PC-3 (cell line): ENCODE results near the gene PLD1. TPM values are rescaled to one million over a fixed set of nuclear protein-coding genes. Genes with fewer than 3 reads are reported as not detected.

Experiments
- ATAC-seq: fragments of 200-7000 bp; cut with Tn5 transposase; 2 replicates; pipeline ENCODE4 v1.9.1; 2020; ENCODE audit warnings: mild to moderate bottlenecking, moderate library complexity
- BruUV-seq: library from RNA; stranded (reverse); fragments of 400-500 nt; replicated peaks from 2 replicates; lab custom pipeline; 2021; lab: Mats Ljungman, UMichigan
- CTCF ChIA-PET: fragments of 300-600 bp; sonication (Branson Sonifier 250); formaldehyde crosslinking; loops from one replicate; lab custom pipeline; 2022; ENCODE audit warnings: antibody characterized with exemption; lab: Charles Lee
- POLR2A ChIA-PET: fragments of 300-600 bp; sonication (Branson Sonifier 250); formaldehyde crosslinking; loops from one replicate; lab custom pipeline; 2022; ENCODE audit warnings: antibody characterized with exemption; ENCODE audit not compliant: unreplicated experiment; lab: Charles Lee
- DNase-seq: peaks from one replicate; pipeline ENCODE4 v3.0.0-alpha.2; 2015
- H2AFZ ChIP-seq: fragments of 300-600 bp; sonication (generic); 2 replicates; pipeline ENCODE4 v1.6.0; 2016; ENCODE audit warnings: antibody characterized with exemption, low read length
- H3F3A ChIP-seq: fragments of 300-600 bp; sonication (generic); one replicate; pipeline ENCODE4 v1.6.0; 2017; ENCODE audit warnings: antibody characterized with exemption, low read length, control low read depth, mild to moderate bottlenecking; ENCODE audit not compliant: unreplicated experiment
- H3K27ac ChIP-seq: fragments of 300-600 bp; sonication (generic); 2 replicates; pipeline ENCODE4 v1.5.1; 2016; ENCODE audit warnings: mild to moderate bottlenecking, low read length
- H3K27me3 ChIP-seq: fragments of 300-600 bp; sonication (generic); 2 replicates; pipeline ENCODE4 v1.6.1; 2016; ENCODE audit warnings: low read length, mixed read lengths
- H3K36me3 ChIP-seq: fragments of 300-600 bp; sonication (generic); 2 replicates; pipeline ENCODE4 v1.6.1; 2016; ENCODE audit warnings: low read depth, mixed run types, low read length, mixed read lengths
- H3K4me1 ChIP-seq: fragments of 300-600 bp; sonication (generic); 2 replicates; pipeline ENCODE4 v1.5.1; 2016; ENCODE audit warnings: low read length; ENCODE audit not compliant: insufficient read depth
- H3K4me2 ChIP-seq: fragments of 300-600 bp; sonication (generic); 2 replicates; pipeline ENCODE4 v1.6.0; 2016; ENCODE audit warnings: low read length
- H3K4me3 ChIP-seq: fragments of 300-600 bp; sonication (generic); 2 replicates; pipeline ENCODE4 v1.5.1; 2016; ENCODE audit warnings: mild to moderate bottlenecking, low read length, mixed read lengths
- H3K79me2 ChIP-seq: fragments of 300-600 bp; sonication (generic); 2 replicates; pipeline ENCODE4 v1.6.1; 2017; ENCODE audit warnings: low read length, mixed read lengths
- H3K9ac ChIP-seq: fragments of 300-600 bp; sonication (generic); 2 replicates; pipeline ENCODE4 v1.6.0; 2016; ENCODE audit warnings: mild to moderate bottlenecking, low read length
- H3K9me2 ChIP-seq: fragments of 300-600 bp; sonication (generic); replicated peaks from 2 replicates; pipeline ENCODE4 v1.6.1; 2016; ENCODE audit warnings: mixed run types, low read length, mixed read lengths
- H3K9me3 ChIP-seq: fragments of 300-600 bp; sonication (generic); 2 replicates; pipeline ENCODE4 v1.6.1; 2016; ENCODE audit warnings: low read length, mixed read lengths
- H4K20me1 ChIP-seq: fragments of 300-600 bp; sonication (generic); 2 replicates; pipeline ENCODE4 v1.6.1; 2016; ENCODE audit warnings: low read length, mixed read lengths
- CTCF ChIP-seq: fragments of 300-600 bp; sonication (generic); conservative IDR thresholded peaks from 2 replicates; pipeline ENCODE4 v1.5.1; 2017; ENCODE audit warnings: antibody characterized with exemption, low read depth, mild to moderate bottlenecking, low read length
- EZH2 ChIP-seq: fragments of 300-600 bp; sonication (generic); IDR thresholded peaks from one replicate; pipeline ENCODE4 v1.6.1; 2017; ENCODE audit warnings: antibody characterized with exemption, mild to moderate bottlenecking, low read length; ENCODE audit not compliant: unreplicated experiment
- EZH2phosphoT487 ChIP-seq: fragments of 300-600 bp; sonication (generic); IDR thresholded peaks from 2 replicates; pipeline ENCODE4 v1.6.1; 2018; ENCODE audit warnings: mild to moderate bottlenecking, antibody characterized with exemption, low read length, borderline replicate concordance
- intact Hi-C: fragments of 100-400 bp; cut with micrococcal nuclease; formaldehyde crosslinking; loops from 2 replicates; pipeline ENCODE4 v1.9.0; 2023
- total RNA-seq: library from RNA; depleted of rRNA; stranded (reverse); fragments of >200 nt; gene quantifications from 2 replicates; pipeline ENCODE4 v1.2.3, GENCODE V29; 2014

Gene PLD1
- total RNA-seq, 1 experiment from 2014 or later = 7.3 TPM

- Histone ChIP-seq H3K4me2 (no peak overlapping the region), H3K9ac (no peak overlapping the region), H3K9me3 (no peaks in the 10 kb centered on the region), H3K27ac (no peak overlapping the region), H3K4me1 (no peaks in the 10 kb centered on the region), H3K4me3 (no peak overlapping the region), H3K36me3 (no peaks in the 10 kb centered on the region), H4K20me1 (no peaks in the 10 kb centered on the region), H2AFZ (no peak overlapping the region), H3K27me3 (no peaks in the 10 kb centered on the region), H3K79me2 (no peaks in the 10 kb centered on the region), H3K9me2 (no peaks in the 10 kb centered on the region), H3F3A (no peaks in the 10 kb centered on the region)
- intact Hi-C loops = no loop called here
- TF ChIP-seq CTCF (no peak), EZH2phosphoT487 (no peak), EZH2 (no peak)
- no TSS peak for BruUV-seq
- peak; percentile 10 for DNase-seq
- POLR2A ChIA-PET = no interaction called here
- no peak for ATAC-seq
- CTCF ChIA-PET = no interaction called here
Measured at GRCh38 chr3:171620825-171621434, 189.4 kb downstream of the PLD1 start.

GRCh38 chr3:171616798-171617197, 193.5 kb downstream of the PLD1 start:
- Histone ChIP-seq H3K27me3 (no peaks in the 10 kb centered on the region), H3K9ac (no peak overlapping the region), H3K36me3 (no peaks in the 10 kb centered on the region), H3K4me2 (no peak overlapping the region), H3K27ac (no peak overlapping the region), H3K79me2 (no peaks in the 10 kb centered on the region), H2AFZ (no peak overlapping the region), H3K4me1 (no peaks in the 10 kb centered on the region), H4K20me1 (no peaks in the 10 kb centered on the region), H3K9me2 (no peaks in the 10 kb centered on the region), H3K9me3 (no peaks in the 10 kb centered on the region), H3F3A (no peaks in the 10 kb centered on the region), H3K4me3 (no peak overlapping the region)
- TF ChIP-seq EZH2 (no peak), EZH2phosphoT487 (no peak), CTCF (no peak)
- POLR2A ChIA-PET = no interaction called here
- CTCF ChIA-PET = no interaction called here
- ATAC-seq = no peak
- intact Hi-C loops = no loop called here
- BruUV-seq = no TSS peak
- DNase-seq = peak; percentile 9

- Histone ChIP-seq H3K4me1 (no peaks in the 10 kb centered on the region), H3K9me3 (no peaks in the 10 kb centered on the region), H3F3A (no peaks in the 10 kb centered on the region), H3K79me2 (no peaks in the 10 kb centered on the region), H3K36me3 (no peaks in the 10 kb centered on the region), H3K4me2 (no peak overlapping the region), H3K27me3 (no peaks in the 10 kb centered on the region), H3K9me2 (no peaks in the 10 kb centered on the region), H3K9ac (no peak overlapping the region), H3K27ac (no peak overlapping the region), H2AFZ (no peak overlapping the region), H3K4me3 (no peak overlapping the region), H4K20me1 (no peaks in the 10 kb centered on the region)
- POLR2A ChIA-PET = interaction anchor here (0.5 kb wide), 1 partner anchor 194 kb away, joined by 3 read pairs; the partner anchor contains the start of gene PLD1
- DNase-seq (no peak), ATAC-seq (no peak)
- no TSS peak for BruUV-seq
- TF ChIP-seq EZH2phosphoT487 = no peak
- TF ChIP-seq EZH2 = no peak
- intact Hi-C loops = no loop called here
- CTCF ChIA-PET = no interaction called here
Measured at GRCh38 chr3:171615686-171616085, 194.6 kb downstream of the PLD1 start.
